GM12878 (cell line): Measurements from ENCODE around the gene PRKCD. TPM values are rescaled to one million over a fixed set of nuclear protein-coding genes. Genes with fewer than 3 reads are reported as not detected.

ENCODE experiments used
- ATAC-seq: fragments of 200-7000 bp; cut with Tn5 transposase; 3 replicates; pipeline ENCODE4 v1.9.1; 2020; ENCODE audit warnings: mild to moderate bottlenecking, moderate library complexity
- BruUV-seq: library from RNA; stranded (reverse); fragments of 400-500 nt; replicated peaks from 2 replicates; lab custom pipeline; 2021; lab: Mats Ljungman, UMichigan
- CTCF ChIA-PET: fragments of 300-600 bp; sonication (Branson Sonifier 250); formaldehyde crosslinking; extraction: SDS; loops from one replicate; lab custom pipeline; 2021; ENCODE audit warnings: inconsistent platforms; lab: Yijun Ruan, JAX
- POLR2A ChIA-PET: fragments of 350-600 bp; formaldehyde crosslinking; extraction: SDS; loops from one replicate; lab custom pipeline; 2021; ENCODE audit warnings: inconsistent platforms; lab: Charles Lee
- RAD21 ChIA-PET: fragments of 300-600 bp; sonication (Branson Sonifier 250); formaldehyde crosslinking; loops from one replicate; lab custom pipeline; 2023; ENCODE audit warnings: antibody characterized with exemption; ENCODE audit not compliant: unreplicated experiment; lab: Charles Lee
- SMC1A ChIA-PET: fragments of 300-600 bp; sonication (Branson Sonifier 250); formaldehyde crosslinking; loops from one replicate; lab custom pipeline; 2023; ENCODE audit not compliant: unreplicated experiment, uncharacterized antibody; lab: Charles Lee
- DNase-seq: peaks from one replicate; pipeline ENCODE4 v3.0.0-alpha.2; 2011; ENCODE audit warnings: low read depth, low spot score
- FAIRE-seq: peaks from 3 replicates; lab custom pipeline; 2011; peaks lifted over from hg19 to GRCh38; lab: Jason Lieb, UNC
- H2AFZ ChIP-seq: 2 replicates; pipeline ENCODE4 v1.6.0; 2011; ENCODE audit warnings: low read depth, low read length, control low read depth; ENCODE audit not compliant: control insufficient read depth
- H3K27ac ChIP-seq: 2 replicates; pipeline ENCODE4 v1.5.1; 2011; ENCODE audit warnings: control low read depth; ENCODE audit not compliant: control insufficient read depth, insufficient read depth
- H3K27me3 ChIP-seq, 2 experiments: replicated peaks in 1 of 2; 2 replicates each; pipeline versions ENCODE4 v1.6.0 to v1.6.1; 2011; ENCODE audit warnings: low read length in 1 of 2; ENCODE audit not compliant: control insufficient read depth in 2 of 2, insufficient read depth in 2 of 2
- H3K36me3 ChIP-seq, 2 experiments: 2 replicates each; pipeline ENCODE4 v1.5.1; 2011; ENCODE audit warnings: low read length in 1 of 2; ENCODE audit not compliant: control insufficient read depth in 2 of 2, insufficient read depth in 2 of 2
- H3K4me1 ChIP-seq: 2 replicates; pipeline ENCODE4 v1.6.1; 2011; ENCODE audit warnings: mild to moderate bottlenecking, low read length, moderate library complexity, mixed read lengths; ENCODE audit not compliant: control insufficient read depth, insufficient read depth
- H3K4me2 ChIP-seq: 2 replicates; pipeline ENCODE4 v1.6.0; 2011; ENCODE audit warnings: control low read depth; ENCODE audit not compliant: control insufficient read depth, insufficient read depth
- H3K4me3 ChIP-seq: fragments of 200-600 bp; sonication (generic); 2 replicates; pipeline ENCODE4 v1.5.1; 2016
- H3K79me2 ChIP-seq: 2 replicates; pipeline ENCODE4 v1.6.0; 2011; ENCODE audit warnings: low read length; ENCODE audit not compliant: control insufficient read depth, insufficient read depth
- H3K9ac ChIP-seq: 2 replicates; pipeline ENCODE4 v1.8.0; 2011; ENCODE audit warnings: low read length, control low read depth, mixed read lengths; ENCODE audit not compliant: control insufficient read depth, insufficient read depth
- H3K9me3 ChIP-seq: replicated peaks from 3 replicates; pipeline ENCODE4 v1.5.1; 2011; ENCODE audit warnings: mild to moderate bottlenecking, low read length; ENCODE audit not compliant: control insufficient read depth, insufficient read depth
- H4K20me1 ChIP-seq: 2 replicates; pipeline ENCODE4 v1.6.0; 2011; ENCODE audit not compliant: control insufficient read depth, insufficient read depth
- NFXL1 ChIP-seq: fragments of 450-650 bp; IDR thresholded peaks from 2 replicates; pipeline ENCODE4 v1.6.1; 2017; ENCODE audit warnings: antibody characterized with exemption, mild to moderate bottlenecking, borderline replicate concordance
- PKNOX1 ChIP-seq: fragments of 450-650 bp; IDR thresholded peaks from 2 replicates; pipeline ENCODE4 v1.6.1; 2016; ENCODE audit warnings: mild to moderate bottlenecking
- POU2F2 ChIP-seq: IDR thresholded peaks from 3 replicates; pipeline ENCODE4 v1.6.1; 2011; ENCODE audit warnings: low read depth, mild to moderate bottlenecking, low read length, borderline replicate concordance
- SIN3A ChIP-seq: IDR thresholded peaks from 2 replicates; pipeline ENCODE4 v1.6.1; 2012; ENCODE audit warnings: low read depth, low read length, improper control_type of control experiment
- YBX1 ChIP-seq: fragments of 450-650 bp; IDR thresholded peaks from 2 replicates; pipeline ENCODE4 v1.6.1; 2016; ENCODE audit warnings: antibody characterized with exemption
- ZNF24 ChIP-seq: fragments of 450-650 bp; IDR thresholded peaks from 2 replicates; pipeline ENCODE4 v1.6.1; 2017; ENCODE audit warnings: antibody characterized with exemption, mild to moderate bottlenecking
- WGBS: methylation state at CpG from one replicate; pipeline ENCODE4 v1.1.6; 2016; ENCODE audit warnings: low lambda C conversion rate; ENCODE audit not compliant: insufficient replicate concordance, insufficient coverage; ENCODE audit errors: missing lambda C conversion rate; 5-methylcytosine and 5-hydroxymethylcytosine counted together
- in situ Hi-C: fragments of 300-500 bp; cut with MboI; formaldehyde crosslinking; loops from 9 replicates; pipeline ENCODE4 v1.14.3; 2018; ENCODE audit warnings: mixed read lengths
- intact Hi-C: fragments of 100-400 bp; cut with micrococcal nuclease; formaldehyde crosslinking; loops from one replicate; pipeline ENCODE4 v1.14.2; 2022; ENCODE audit not compliant: unreplicated experiment
- polyA plus RNA-seq, 11 experiments: library from polyadenylated mRNA; depleted of rRNA in 4 of 11; unstranded in 6 of 11; stranded (reverse) in 5 of 11; fragments of >200 nt; fragmentation: Nextera tagmentation in 4 of 11; fragmentation: Illumina TruSeq in 1 of 11; extraction: Ambion mirVana in 4 of 11; extraction: Trizol in 1 of 11; gene quantifications; 1 replicate in 1 of 11; 2 replicates in 10 of 11; pipeline versions ENCODE4 v1.2.1 to v1.2.3, GENCODE V29; 2011 to 2016; ENCODE audit warnings: inconsistent platforms in 2 of 11, missing spikeins in 2 of 11, low read depth in 1 of 11
- total RNA-seq, 4 experiments: library from RNA; depleted of rRNA in 3 of 4; stranded (reverse); fragments of >200 nt in 3 of 4; fragmentation: Illumina TruSeq in 1 of 4; extraction: Trizol in 1 of 4; gene quantifications; 2 replicates each; pipeline versions ENCODE4 v1.2.1 to v1.2.3, GENCODE V29; 2013 to 2021
- TF ChIP-seq, protein P1 (sequence below): fragments of 450-650 bp; formaldehyde crosslinking; IDR thresholded peaks from 2 replicates; pipeline ENCODE4 v1.5.0; 2022; ENCODE audit warnings: mild to moderate bottlenecking, missing genetic modification characterization

PRKCD gene
- total and polyA plus RNA-seq, 10 of the 15 experiments (the other 5 are each of a cell fraction or from before 2014, with no cell fraction given): 10.0 to 114 (median 42.4) TPM

GRCh38 chr3:53218131-53218530, 57.1 kb downstream of the PRKCD start:
- ChIA-PET POLR2A (no interaction called here), RAD21 (no interaction called here), SMC1A (interaction anchor here (1.0 kb wide), 1 partner anchor 86 kb away, joined by 3 read pairs; no protein-coding TSS in a partner anchor), CTCF (interaction anchor here (0.6 to 0.8 kb wide), 2 partner anchors 86 to 104 kb away, joined by 3 read pairs; no protein-coding TSS in a partner anchor)
- Histone ChIP-seq H3K9ac (no peak overlapping the region), H2AFZ (no peak overlapping the region), H3K27ac (no peak overlapping the region), H4K20me1 (no peaks in the 10 kb centered on the region), H3K79me2 (no peaks in the 10 kb centered on the region), H3K4me2 (no peak overlapping the region), H3K27me3 (no peaks in the 10 kb centered on the region), H3K9me3 (no peaks in the 10 kb centered on the region; the same call in 2 of the 3 replicates), H3K36me3 (peaks cover 3 to 6% of the 10 kb centered on the region in 2 experiments; a peak in 3 of 4 replicates), H3K4me1 (no peaks in the 10 kb centered on the region), H3K4me3 (no peak overlapping the region)
- in situ Hi-C loops: no loop called here
- FAIRE-seq (no peak), ATAC-seq (no peak), DNase-seq (no peak)
- TF ChIP-seq PKNOX1: no peak
- TF ChIP-seq YBX1: no peak
- no peak for TF ChIP-seq ZNF24
- TF ChIP-seq NFXL1: no peak
- TF ChIP-seq POU2F2: no peak
- TF ChIP-seq SIN3A: no peak
- TF ChIP-seq, protein P1, sequence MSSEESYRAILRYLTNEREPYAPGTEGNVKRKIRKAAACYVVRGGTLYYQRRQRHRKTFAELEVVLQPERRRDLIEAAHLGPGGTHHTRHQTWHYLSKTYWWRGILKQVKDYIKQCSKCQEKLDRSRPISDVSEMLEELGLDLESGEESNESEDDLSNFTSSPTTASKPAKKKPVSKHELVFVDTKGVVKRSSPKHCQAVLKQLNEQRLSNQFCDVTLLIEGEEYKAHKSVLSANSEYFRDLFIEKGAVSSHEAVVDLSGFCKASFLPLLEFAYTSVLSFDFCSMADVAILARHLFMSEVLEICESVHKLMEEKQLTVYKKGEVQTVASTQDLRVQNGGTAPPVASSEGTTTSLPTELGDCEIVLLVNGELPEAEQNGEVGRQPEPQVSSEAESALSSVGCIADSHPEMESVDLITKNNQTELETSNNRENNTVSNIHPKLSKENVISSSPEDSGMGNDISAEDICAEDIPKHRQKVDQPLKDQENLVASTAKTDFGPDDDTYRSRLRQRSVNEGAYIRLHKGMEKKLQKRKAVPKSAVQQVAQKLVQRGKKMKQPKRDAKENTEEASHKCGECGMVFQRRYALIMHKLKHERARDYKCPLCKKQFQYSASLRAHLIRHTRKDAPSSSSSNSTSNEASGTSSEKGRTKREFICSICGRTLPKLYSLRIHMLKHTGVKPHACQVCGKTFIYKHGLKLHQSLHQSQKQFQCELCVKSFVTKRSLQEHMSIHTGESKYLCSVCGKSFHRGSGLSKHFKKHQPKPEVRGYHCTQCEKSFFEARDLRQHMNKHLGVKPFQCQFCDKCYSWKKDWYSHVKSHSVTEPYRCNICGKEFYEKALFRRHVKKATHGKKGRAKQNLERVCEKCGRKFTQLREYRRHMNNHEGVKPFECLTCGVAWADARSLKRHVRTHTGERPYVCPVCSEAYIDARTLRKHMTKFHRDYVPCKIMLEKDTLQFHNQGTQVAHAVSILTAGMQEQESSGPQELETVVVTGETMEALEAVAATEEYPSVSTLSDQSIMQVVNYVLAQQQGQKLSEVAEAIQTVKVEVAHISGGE: no peak
- WGBS: 59% methylated on average over 2 of the region's 2 CpGs
- intact Hi-C loops: no loop called here
- no TSS peak for BruUV-seq
